GM19351 (cell line): ENCODE data around the gene ECHS1.
"Not testable (repeated sequence)": the region's sequence is repeated elsewhere in the genome, so short reads cannot be mapped to it uniquely, and the experiment has no call there.

Experiments used
- ATAC-seq: cut with Tn5 transposase; IDR thresholded peaks from one replicate; pipeline ENCODE4 v1.9.1; 2021; ENCODE audit warnings: mild to moderate bottlenecking, moderate library complexity; ENCODE audit not compliant: unreplicated experiment

ECHS1 gene

DNA sequence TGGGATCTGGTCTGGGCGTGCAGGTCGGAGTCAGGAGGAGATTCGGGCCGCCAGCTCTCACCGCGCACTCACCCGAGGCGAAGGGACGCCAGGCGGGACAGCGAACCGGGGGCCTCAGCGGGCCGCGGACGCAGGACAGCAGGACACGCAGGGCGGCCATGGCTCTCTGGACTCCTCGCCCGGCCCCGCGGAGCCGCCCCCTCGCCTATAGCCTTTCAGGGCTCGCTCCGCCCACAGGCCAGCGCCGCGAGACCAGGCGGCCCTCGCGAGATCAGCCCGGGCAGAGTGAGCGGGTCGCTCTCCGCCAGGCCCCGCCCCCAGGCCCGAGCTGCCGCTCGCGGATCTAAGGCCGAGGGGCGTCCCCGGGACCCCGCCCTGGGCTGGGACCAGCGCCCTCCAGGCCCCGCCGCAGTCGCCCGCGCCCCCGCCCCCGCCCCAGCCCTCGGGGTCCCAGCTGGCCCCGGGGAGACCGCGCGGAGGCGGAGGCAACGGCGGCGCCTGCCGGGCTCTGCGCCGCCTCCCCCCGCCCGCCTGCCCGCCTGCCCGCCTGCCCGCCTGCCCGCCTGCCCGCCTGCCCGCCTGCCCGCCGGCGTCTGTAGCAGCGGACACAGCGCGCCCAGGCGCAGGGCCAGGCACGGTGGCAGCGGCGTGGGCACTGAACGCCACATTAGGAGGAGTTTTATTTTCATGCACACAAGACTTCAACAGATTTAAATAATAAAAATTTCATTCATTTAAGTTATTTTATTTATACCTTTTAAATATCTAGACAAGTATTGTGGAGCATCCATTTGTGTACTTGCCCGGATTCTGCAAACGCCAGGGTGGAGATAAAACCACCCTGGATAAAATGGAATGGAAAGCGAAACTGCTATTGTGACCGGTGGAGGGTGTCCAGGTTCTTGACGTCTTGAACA, at the start of gene ECHS1:
Gene ECHS1, minus strand, starts transcription at position 181 of the 917 bp plus-strand sequence. Its CDS starts 21 bp downstream, at position 160.
- ATAC-seq, result peak; percentile 97

DNA sequence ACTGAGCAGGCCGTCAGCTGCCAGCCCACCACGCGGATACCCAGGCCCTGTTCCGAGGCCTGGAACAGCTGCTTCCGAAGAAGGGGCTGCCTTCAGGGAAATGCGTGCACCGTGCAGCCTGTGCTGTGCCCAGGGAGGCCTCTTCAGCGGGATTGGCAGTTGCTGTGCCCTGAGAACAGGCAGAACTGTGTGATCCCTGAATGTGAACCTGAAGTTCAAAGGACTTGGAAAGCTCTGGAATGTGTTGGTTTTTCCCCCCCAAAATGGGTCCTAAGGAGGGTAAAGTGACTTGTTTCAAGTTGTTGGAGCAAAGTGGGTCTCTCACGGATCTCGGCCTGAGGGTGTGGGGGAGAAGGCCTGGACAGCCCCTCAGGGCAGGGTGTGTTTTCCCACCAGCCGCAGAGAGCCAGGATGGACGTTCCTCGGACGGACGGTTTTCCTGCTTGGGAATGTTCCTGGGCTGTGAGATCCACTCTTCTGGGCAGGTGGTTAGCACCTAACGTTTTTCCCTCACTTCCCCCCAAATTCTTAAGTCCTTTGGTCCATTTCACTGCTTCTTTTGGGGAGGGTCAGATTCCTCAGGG, 49.2 kb upstream of the ECHS1 start:
- no peak for ATAC-seq

DNA sequence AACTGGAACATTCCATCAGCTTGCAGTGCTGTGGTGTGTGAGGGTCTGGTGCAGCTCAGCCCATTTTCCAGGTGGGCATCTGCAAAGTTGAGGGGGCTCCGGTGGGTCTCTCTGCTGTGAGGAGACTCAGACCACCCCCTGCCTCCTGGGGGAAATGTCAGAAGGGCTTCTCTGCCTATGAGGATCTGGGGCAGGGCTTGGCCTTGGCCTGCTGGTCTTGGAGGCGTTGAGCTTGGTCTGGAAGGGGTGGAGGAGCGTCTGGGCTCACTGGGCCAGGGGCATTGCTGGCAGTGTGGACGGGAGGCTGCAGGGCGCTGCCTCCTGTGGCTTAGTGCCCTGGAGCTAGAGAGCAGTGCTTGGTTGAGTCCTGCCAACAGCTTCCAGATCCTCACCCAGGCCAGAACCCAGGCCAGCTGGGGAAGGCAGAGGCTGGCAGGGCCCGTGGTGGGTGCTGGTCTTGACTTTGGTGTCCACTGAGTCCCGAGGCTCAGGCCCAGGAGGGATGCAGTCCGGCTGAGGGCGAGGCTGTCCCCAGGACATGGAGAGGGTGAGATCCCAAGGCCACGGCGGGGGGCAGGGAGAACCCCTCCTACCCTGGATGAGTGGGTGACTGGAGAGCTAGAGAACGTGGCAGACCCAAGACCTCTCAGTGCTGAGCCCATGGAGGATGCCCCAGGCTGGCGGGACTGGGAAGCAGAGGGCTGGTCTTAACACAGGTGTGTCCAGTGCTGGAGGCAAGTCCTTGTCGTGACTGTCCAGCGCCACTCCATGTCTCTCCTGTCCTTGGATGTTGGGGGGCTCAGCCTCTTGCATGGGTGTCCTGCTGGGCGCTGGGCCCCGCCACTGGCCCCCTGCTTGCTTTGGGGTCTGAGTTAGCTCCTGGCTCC, 48.4 kb upstream of the ECHS1 start:
- no peak for ATAC-seq

DNA sequence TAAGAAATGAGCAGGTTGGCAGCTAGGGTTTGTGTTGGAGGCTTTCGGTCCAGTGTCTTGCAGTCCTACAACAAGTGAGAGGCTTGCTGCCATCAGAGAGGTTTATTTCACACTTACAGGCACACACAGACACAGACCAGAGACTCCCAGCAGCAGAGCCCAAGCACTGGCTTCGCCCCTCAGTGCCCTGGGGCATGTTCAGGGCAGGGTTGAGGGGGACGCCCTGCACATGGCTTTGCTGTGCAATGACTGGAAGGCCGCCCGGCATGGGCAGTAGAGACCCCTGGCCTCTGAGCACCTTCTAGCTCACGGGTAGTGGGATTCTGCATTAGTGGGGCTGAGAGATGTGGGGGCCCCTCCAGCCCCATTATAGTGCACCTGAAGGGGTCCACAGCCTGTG, 47.4 kb upstream of the ECHS1 start:
- no peak for ATAC-seq

DNA sequence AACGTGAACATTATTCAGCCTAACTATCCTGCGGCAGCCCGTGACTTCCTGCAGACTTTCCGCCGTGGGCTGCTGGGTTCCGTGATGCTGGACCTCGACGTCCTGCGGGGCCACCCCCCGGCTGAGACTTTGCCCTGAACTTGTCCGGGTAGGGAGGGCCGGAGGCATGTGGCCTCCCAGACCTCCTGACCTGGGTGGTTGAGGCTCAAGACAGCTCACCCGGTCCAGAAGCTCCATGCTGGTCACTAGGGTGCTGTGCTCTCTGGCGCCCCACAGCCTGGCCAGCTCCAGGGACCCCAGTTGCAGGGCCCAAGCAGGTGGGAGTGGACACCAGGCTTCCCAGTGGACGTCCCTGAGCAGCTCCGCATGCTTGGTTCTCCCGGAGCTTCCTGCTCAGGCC, 46.9 kb upstream of the ECHS1 start:
- no peak for ATAC-seq

DNA sequence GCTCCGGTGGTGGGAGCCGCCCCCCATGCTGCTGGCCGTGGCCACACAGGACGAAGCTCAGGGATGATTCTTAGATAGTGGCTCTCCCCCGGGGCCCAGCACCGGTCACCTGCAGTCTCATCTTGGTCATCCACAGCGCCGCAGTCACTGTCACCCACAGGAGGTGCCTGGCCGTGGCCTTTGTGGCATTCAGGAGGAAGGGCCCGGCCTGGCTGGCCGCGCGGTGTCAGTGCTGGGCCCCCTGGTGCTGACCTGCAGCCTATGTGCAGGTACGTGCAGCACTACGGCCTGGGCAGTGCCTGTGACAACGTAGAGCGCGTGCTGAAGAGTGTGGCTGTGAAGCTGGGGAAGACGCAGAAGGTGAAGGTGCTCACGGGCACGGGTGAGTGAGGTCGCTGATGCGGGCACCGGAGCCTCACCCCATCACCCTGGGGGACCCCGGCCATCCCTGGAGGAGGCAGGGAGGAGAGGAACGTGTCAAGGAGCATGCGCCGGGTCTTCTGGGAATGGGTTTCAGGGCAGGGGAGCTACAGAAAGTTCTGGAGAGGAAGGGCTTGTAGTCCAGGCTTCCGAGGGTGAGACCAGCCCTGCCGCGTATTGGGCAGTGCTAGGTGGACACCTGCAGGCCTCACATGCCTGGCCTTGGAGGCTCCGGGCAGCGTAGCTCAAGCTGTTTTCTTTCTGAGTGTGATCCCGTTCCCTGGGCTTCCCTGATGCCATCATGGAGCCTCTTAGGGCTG, 46.2 kb upstream of the ECHS1 start:
- no peak for ATAC-seq

DNA sequence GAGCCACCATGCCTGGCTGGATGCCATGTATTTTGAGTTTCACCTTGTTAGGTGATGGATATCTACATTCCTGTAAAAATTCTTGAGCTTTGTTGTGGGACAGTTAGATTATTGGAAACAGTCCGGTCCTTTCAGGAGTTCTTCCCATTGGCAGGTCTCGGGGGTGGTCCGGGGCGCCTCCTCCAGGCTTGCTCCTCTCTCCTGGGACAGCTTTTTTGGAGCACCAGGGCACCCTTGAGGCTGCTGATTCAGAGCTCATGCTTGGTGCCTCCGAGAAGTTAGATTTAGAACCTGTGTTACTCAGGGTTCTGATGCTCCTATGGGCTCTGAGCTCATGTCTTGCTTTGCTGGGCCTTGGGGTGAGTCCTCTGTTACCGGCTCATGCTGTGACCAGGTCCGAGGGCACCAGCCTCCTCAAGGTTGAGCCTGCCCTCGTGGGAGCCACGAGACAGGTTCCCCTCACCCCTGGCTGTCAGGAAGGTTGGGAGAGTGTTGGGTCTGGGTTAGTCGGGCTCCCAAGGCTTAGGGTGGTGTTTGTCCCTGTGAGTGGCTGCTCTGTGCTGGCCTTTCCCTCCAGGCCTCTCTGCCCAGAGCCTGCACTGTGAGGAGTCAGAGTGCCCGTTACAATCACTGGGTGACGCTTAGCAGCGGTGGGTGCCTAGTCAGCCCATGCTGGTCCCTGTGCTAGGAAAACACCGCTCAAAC, 45.3 kb upstream of the ECHS1 start:
- no peak for ATAC-seq

DNA sequence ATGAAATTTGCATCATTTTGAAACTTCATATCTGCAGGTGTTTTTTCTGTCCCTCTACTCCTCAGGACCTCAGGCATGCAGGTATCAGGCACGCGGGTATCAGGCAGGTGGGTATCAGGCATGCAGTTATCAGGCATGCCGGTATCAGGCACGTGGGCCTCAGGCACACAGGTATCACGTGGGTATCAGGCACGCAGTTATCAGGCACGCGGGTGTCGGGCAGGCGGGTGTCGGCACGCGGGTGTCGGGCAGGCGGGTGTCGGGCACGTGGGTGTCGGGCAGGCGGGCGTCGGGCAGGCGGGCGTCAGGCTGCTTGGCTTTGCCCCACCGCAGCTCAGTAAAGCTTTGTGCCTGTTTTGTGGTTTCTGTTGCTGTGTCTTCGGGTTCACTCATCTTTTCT, 42.6 kb upstream of the ECHS1 start:
- no peak for ATAC-seq

DNA sequence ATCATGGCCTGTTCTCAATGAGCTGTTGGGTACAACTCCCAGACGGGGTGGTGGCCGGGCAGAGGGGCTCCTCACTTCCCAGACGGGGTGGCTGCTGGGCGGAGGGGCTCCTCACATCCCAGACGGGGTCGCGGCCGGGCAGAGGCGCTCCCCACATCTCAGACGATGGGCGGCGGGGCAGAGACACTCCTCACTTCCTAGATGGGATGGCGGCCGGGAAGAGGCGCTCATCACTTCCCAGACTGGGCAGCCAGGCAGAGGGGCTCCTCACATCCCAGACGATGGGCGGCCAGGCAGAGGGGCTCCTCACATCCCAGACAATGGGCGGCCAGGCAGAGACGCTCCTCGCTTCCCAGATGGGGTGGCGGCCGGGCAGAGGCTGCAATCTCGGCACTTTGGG, 41.2 kb upstream of the ECHS1 start:
- ATAC-seq, result not testable (repeated sequence)

DNA sequence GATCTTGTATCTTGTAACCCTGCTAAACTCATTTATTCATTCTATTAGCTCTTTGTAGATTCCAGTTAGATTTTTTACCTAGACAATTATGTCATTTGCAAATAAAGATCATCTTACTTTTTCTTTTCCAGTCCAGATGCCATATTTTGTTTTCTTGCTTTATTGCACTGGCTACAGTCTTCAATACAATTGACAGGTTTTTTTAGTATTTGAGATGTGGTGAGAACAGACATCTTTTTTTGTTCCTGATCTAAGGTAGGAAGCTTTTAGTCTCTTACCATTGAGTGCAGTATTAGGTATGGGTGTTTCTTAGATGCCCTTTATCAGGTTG, 39.2 kb upstream of the ECHS1 start:
- no peak for ATAC-seq

DNA sequence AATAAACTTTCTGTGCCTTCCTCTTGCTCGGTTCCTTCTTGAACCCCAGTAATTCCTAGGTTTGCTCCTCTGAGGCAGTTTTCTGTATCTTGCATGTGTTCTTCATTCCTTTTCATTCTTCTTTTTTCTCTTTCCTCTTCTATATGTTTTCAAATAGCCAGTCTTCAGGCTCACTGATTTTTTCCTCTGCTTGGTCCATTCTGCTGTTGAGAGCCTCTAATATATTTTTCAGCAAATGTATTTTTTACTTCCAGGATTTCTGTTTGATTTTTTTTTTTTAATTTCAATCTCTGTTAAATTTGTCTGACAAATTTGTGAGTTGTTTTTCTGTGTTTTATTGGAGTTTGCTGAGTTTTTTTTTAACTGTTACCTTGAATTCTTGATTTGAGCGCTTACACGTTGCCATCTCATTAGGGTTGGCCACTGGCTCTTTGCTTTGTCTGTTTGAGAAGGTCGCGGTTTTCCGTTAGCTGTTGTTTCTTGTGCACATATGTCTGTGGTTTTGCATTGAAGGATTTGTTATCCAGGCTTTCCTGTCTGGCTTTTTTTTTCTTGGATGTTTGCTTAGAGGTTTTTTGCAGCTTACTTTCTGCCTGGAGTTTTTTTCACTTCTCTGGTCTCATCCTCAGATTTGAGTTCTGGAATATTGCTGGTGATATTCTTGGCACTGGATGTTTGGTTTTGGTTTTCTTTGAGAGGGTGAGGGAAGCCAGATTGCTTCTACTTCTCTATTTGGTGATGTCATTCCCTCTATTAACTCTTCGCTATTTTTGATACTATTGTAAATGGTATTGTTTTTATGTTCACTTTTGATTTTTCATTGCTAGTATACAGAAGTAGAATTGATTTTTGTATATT, 38.6 kb upstream of the ECHS1 start:
- ATAC-seq, result no peak

DNA sequence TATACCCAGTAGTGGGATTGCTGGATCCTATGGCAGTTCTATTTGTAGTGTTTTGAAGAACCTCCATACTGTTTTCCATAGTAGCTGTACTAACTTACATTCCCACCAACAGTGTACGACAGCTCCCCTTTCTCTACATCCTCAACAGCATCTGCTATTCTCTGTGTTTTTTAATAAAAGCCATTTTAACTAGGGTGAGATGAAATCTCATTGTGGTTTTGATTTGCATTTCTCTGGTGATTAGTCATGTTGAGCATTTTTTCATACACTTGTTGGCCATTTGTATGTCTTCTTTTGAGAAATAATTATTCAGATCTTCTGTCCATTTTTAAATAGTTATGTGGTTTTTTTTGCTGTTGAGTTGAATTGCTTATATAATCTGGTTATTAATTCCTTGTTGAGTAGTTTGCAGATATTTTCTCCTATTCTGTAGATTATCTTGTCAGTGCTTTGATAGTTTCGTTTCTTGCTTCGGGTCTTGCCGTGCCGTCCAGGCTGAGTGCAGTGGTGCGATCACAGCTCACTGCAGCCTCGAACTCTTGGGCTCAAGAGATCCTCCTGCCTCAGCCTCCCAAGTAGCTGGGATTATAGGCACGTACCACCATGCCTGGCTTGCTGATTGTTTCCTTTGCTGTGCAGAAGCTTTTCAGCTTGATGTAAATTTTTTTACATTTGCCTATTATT, 32.8 kb upstream of the ECHS1 start:
- peak; percentile 46 for ATAC-seq

DNA sequence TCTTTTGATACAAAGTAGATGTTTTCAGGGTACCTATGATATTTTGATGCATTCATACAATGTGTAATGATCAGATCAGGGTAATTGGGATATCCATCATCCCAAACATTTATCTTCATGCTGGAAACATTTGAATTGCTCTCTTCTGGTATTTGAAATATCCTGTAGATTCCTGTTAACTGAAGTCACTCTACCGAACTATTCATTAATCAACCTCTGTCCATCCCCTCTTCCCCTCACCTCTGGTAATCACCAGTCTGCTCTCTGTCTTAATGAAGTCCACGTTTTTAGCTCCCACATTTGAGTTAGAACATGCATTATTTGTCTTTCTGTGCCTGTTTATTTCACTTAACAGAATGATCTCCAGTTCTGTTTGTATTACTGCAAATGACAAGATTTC, 32.1 kb upstream of the ECHS1 start:
- ATAC-seq, result no peak

DNA sequence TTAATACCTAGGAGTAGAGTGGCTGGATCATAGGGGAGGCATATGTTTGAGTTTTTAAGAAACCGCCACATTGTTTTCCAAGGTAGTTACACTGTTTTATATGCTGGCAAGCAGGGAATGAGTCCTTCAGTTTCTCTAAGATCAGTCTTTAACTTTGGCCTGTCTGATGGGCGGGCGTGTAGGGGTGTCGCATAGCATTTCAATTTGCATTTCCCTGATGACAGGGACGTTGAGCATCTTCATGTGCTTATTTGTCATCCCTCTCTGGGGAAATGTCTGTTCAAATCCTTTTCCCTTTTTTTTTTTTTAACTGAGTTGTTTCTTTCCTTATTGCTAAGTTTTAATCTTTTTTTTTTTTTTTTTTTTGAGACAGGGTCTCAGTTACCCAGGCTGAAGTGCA, 30.6 kb upstream of the ECHS1 start:
- ATAC-seq, result no peak

DNA sequence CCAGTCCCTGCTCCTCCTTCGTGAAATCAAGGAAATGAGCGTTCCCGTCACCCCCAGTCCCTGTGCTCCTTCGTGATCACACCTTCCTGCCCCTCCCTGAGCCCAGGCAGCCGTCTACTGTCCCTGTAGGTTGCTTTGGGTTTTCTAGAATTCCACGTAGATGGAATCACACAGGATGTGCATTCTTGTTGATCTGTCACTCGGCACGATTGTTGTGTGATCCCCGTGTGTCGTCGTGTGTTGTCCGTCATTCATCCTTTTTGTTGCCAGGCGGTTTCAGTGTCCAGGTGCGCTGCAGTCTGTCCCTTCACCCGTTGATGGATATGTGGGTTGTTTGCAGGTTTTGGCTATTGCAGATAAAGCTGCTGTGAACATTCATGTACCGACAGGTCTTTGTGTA, 30.2 kb upstream of the ECHS1 start:
- no peak for ATAC-seq

DNA sequence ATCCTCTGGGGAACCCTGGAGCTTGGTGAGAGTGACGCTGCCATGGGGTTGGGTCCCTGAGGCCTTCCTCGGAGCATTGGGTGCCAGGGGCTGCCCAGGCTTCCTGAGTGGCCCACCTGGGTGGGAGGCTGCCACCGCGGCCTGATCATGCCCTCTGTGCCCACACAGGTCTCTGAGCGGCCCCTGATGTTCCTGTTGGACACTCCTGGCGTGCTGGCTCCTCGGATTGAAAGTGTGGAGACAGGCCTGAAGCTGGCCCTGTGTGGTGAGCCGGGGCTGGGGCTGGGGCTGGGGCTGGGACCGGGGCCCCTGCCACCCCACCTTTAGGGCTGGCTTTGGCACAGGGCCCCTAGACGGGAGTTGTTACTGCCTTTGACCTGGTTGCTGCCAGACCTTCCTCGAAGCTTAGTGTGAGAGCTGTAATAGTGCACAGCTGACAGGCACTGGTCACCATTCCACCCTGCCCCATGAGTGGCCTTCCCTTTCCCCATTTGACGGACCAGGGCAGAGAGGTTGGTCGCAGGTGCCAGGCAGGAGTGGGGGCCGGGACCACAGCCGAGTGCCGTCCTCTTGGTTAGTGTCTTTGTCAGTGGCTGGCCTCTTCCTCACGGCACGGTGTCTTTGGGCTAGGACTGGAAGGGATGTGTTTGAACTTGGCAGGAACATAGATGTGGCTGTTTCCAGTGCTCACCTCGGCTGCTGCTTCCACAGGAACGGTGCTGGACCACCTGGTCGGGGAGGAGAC, 29.0 kb upstream of the ECHS1 start:
- no peak for ATAC-seq

DNA sequence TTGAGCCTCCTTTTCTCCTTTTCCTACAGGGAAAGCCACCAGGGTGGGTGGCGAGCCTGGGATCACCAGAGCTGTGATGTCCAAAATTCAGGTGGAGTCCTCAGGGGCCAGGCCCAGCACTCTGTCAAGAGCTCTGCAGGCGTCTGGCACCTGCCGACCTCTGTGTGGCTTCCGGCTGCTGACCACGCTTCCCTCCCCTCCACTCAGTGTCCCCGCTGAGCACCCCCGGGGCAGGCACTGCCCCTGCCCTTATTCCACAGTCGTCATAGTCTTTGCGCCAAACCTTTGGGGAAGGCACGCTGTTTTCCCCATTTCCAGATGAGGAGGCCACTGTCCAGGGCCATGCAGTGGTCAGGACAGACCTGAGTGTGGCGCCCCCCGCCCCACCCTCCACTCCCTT, 28.3 kb upstream of the ECHS1 start:
- peak; percentile 11 for ATAC-seq
